Keratinocyte (primary cell): ENCODE results near the gene SLCO3A1. TPM values are rescaled to one million over a fixed set of nuclear protein-coding genes. Genes with fewer than 3 reads are reported as not detected.

Source experiments
- DNase-seq: peaks from one replicate; pipeline ENCODE4 v3.0.0-alpha.2; 2011; ENCODE audit warnings: low read depth, missing footprints, low spot score
- FAIRE-seq: peaks from 2 replicates; lab custom pipeline; 2011; peaks lifted over from hg19 to GRCh38; lab: Jason Lieb, UNC
- H2AFZ ChIP-seq: 2 replicates; pipeline ENCODE4 v1.6.0; 2012; ENCODE audit warnings: low read length, control low read depth, inconsistent platforms; ENCODE audit not compliant: control insufficient read depth
- H3K27ac ChIP-seq: 2 replicates; pipeline ENCODE4 v1.5.1; 2011; ENCODE audit warnings: low read length; ENCODE audit not compliant: control insufficient read depth, insufficient read depth
- H3K27me3 ChIP-seq: 3 replicates; pipeline ENCODE4 v1.6.0; 2011; ENCODE audit warnings: low read length; ENCODE audit not compliant: control insufficient read depth, insufficient read depth; ENCODE audit errors: extremely low read depth
- H3K36me3 ChIP-seq, 2 experiments: 2 replicates in 1 of 2; 3 replicates in 1 of 2; pipeline ENCODE4 v1.5.1; 2011; ENCODE audit warnings: low read length in 2 of 2, mild to moderate bottlenecking in 1 of 2; ENCODE audit not compliant: control insufficient read depth in 2 of 2, insufficient read depth in 2 of 2; ENCODE audit errors: extremely low read depth in 1 of 2
- H3K4me1 ChIP-seq: 3 replicates; pipeline ENCODE4 v1.5.1; 2011; ENCODE audit warnings: low read length; ENCODE audit not compliant: control insufficient read depth, insufficient read depth; ENCODE audit errors: extremely low read depth
- H3K4me2 ChIP-seq: 3 replicates; pipeline ENCODE4 v1.6.0; 2011; ENCODE audit warnings: low read depth, low read length; ENCODE audit not compliant: control insufficient read depth, insufficient read depth; ENCODE audit errors: extremely low read depth
- H3K4me3 ChIP-seq, 3 experiments: fragments of 200-600 bp in 1 of 3; sonication (generic) in 1 of 3; 2 replicates in 2 of 3; 3 replicates in 1 of 3; pipeline ENCODE4 v1.5.1; 2011 to 2016; ENCODE audit warnings: low read length in 3 of 3, mild to moderate bottlenecking in 3 of 3, control low read depth in 2 of 3, inconsistent platforms in 1 of 3, low read depth in 1 of 3, mixed read lengths in 1 of 3, mixed run types in 1 of 3, moderate library complexity in 1 of 3; ENCODE audit not compliant: control insufficient read depth in 2 of 3, insufficient read depth in 2 of 3; ENCODE audit errors: extremely low read depth in 1 of 3
- H3K79me2 ChIP-seq: 2 replicates; pipeline ENCODE4 v1.6.0; 2012; ENCODE audit warnings: low read length; ENCODE audit not compliant: control insufficient read depth, insufficient read depth
- H3K9ac ChIP-seq: 3 replicates; pipeline ENCODE4 v1.6.0; 2011; ENCODE audit warnings: low read length; ENCODE audit not compliant: control insufficient read depth, insufficient read depth; ENCODE audit errors: extremely low read depth
- H3K9me1 ChIP-seq: 3 replicates; pipeline ENCODE4 v1.6.0; 2011; ENCODE audit warnings: low read length; ENCODE audit not compliant: control insufficient read depth, insufficient read depth; ENCODE audit errors: extremely low read depth
- H3K9me3 ChIP-seq: 2 replicates; pipeline ENCODE4 v1.5.1; 2012; ENCODE audit warnings: low read depth, low read length; ENCODE audit not compliant: control insufficient read depth
- H4K20me1 ChIP-seq: 3 replicates; pipeline ENCODE4 v1.6.0; 2011; ENCODE audit warnings: low read length; ENCODE audit not compliant: control insufficient read depth, insufficient read depth; ENCODE audit errors: extremely low read depth
- CTCF ChIP-seq, 3 experiments: IDR thresholded peaks in 1 of 3; conservative IDR thresholded peaks in 1 of 3; optimal IDR thresholded peaks in 1 of 3; 2 replicates in 2 of 3; 3 replicates in 1 of 3; pipeline versions ENCODE3 to v1.5.1; 2011; ENCODE audit warnings: low read length in 3 of 3, mild to moderate bottlenecking in 3 of 3, moderate library complexity in 2 of 3, control low read depth in 1 of 3, inconsistent platforms in 1 of 3; ENCODE audit not compliant: insufficient read depth in 2 of 3; ENCODE audit errors: extremely low read depth in 1 of 3
- EZH2 ChIP-seq: IDR thresholded peaks from one replicate; pipeline ENCODE4 v1.6.1; 2012; ENCODE audit warnings: inconsistent platforms, mild to moderate bottlenecking, low read length, moderate library complexity
- dilution Hi-C: fragments of 300-500 bp; cut with MboI; formaldehyde crosslinking; loops from one replicate; pipeline ENCODE4 v1.7.0; 2020; ENCODE audit warnings: low sequenced_read_pairs; ENCODE audit not compliant: extremely low pct_ligation_motif_present
- polyA plus RNA-seq, 5 experiments: library from polyadenylated mRNA; depleted of rRNA in 3 of 5; stranded (reverse) in 3 of 5; stranded (forward) in 1 of 5; unstranded in 1 of 5; fragments of >200 nt; gene quantifications; 1 replicate in 1 of 5; 2 replicates in 3 of 5; 3 replicates in 1 of 5; pipeline versions ENCODE4 v1.2.1 to v1.2.3, GENCODE V29; 2011 to 2012; ENCODE audit warnings: missing spikeins in 2 of 5, low read depth in 1 of 5, low replicate concordance in 1 of 5

SLCO3A1 gene
- polyA plus RNA-seq, 1 donor (not counting 4 experiments of a cell fraction or from before 2014, with no cell fraction given): 21.3 TPM

- dilution Hi-C loops: no loop called here
- Histone ChIP-seq H2AFZ (no peak overlapping the region), H3K9me1 (no peaks in the 10 kb centered on the region), H3K4me2 (no peak overlapping the region), H3K27ac (no peak overlapping the region), H3K9me3 (no peaks in the 10 kb centered on the region), H4K20me1 (no peaks in the 10 kb centered on the region), H3K4me3 (no peak overlapping the region), H3K79me2 (no peaks in the 10 kb centered on the region), H3K4me1 (peaks cover 6% of the 10 kb centered on the region), H3K27me3 (no peaks in the 10 kb centered on the region), H3K9ac (no peak overlapping the region), H3K36me3 (no peaks in the 10 kb centered on the region)
- DNase-seq (no peak), FAIRE-seq (no peak)
- no peak for TF ChIP-seq EZH2
- TF ChIP-seq CTCF (optimal IDR thresholded peaks at IDR 0.05 in 1 of 3, IDR thresholded peaks at IDR 0.05 in 1 of 3, conservative IDR thresholded peaks at IDR 0.05 in 1 of 3; ENCODE audit: extremely low read depth in 1 of 3, insufficient read depth in 2 of 3, low read length in 3 of 3): no peak
These were observed 288.1 kb downstream of the SLCO3A1 start for GRCh38 chr15:92141607-92142006.

- dilution Hi-C loops: no loop called here
- Histone ChIP-seq H3K36me3 (peaks cover 0 to 3% of the 10 kb centered on the region in 2 experiments), H3K4me3 (no peak overlapping the region), H3K79me2 (no peaks in the 10 kb centered on the region), H3K4me1 (peaks cover 6% of the 10 kb centered on the region), H3K27me3 (no peaks in the 10 kb centered on the region), H3K9ac (no peak overlapping the region), H3K4me2 (no peak overlapping the region), H4K20me1 (no peaks in the 10 kb centered on the region), H2AFZ (no peak overlapping the region), H3K9me1 (no peaks in the 10 kb centered on the region), H3K27ac (no peak overlapping the region), H3K9me3 (no peaks in the 10 kb centered on the region)
- no peak for FAIRE-seq
- DNase-seq: no peak
- TF ChIP-seq CTCF (optimal IDR thresholded peaks at IDR 0.05 in 1 of 3, IDR thresholded peaks at IDR 0.05 in 1 of 3, conservative IDR thresholded peaks at IDR 0.05 in 1 of 3; ENCODE audit: extremely low read depth in 1 of 3, insufficient read depth in 2 of 3, low read length in 3 of 3) (no peak), EZH2 (no peak)
These were observed 289.0 kb downstream of the SLCO3A1 start for GRCh38 chr15:92142242-92143232.
